HTR-8/SVneo (cell line): ENCODE data around the gene HPS1.

Experiments used
- DNase-seq: peaks from one replicate; pipeline ENCODE4 v3.0.0; 2011; ENCODE audit warnings: low spot score, mixed read lengths; ENCODE audit not compliant: insufficient read length
- FAIRE-seq: peaks from 2 replicates; lab custom pipeline; 2011; peaks lifted over from hg19 to GRCh38; lab: Jason Lieb, UNC

HPS1 gene

GRCh38 chr10:98446661-98447221 lies at the start of gene HPS1:
Gene HPS1, minus strand, starts transcription at chr10:98446935. Its CDS starts 3,695 bp downstream, at chr10:98443240.
- FAIRE-seq (peak; percentile 16), DNase-seq (peak; percentile 77)

GRCh38 chr10:98492763-98493162 lies 46.0 kb upstream of the HPS1 start:
- no peak for DNase-seq
- no peak for FAIRE-seq

GRCh38 chr10:98489561-98490481 lies 43.1 kb upstream of the HPS1 start:
- FAIRE-seq (no peak), DNase-seq (no peak)

GRCh38 chr10:98488669-98489430 lies 42.1 kb upstream of the HPS1 start:
- no peak for DNase-seq
- FAIRE-seq = no peak

- FAIRE-seq (no peak), DNase-seq (no peak)
These were observed 40.9 kb upstream of the HPS1 start for GRCh38 chr10:98487649-98488048.

GRCh38 chr10:98486421-98486820 lies 39.7 kb upstream of the HPS1 start:
- DNase-seq = no peak
- no peak for FAIRE-seq

GRCh38 chr10:98485959-98486358 lies 39.2 kb upstream of the HPS1 start:
- FAIRE-seq (no peak), DNase-seq (no peak)

- DNase-seq (no peak), FAIRE-seq (no peak)
These were observed 36.9 kb upstream of the HPS1 start for GRCh38 chr10:98483658-98484057.

GRCh38 chr10:98482096-98482495 lies 35.4 kb upstream of the HPS1 start:
- no peak for FAIRE-seq

GRCh38 chr10:98481404-98481945 lies 34.7 kb upstream of the HPS1 start:
- no peak for FAIRE-seq
- DNase-seq = no peak

More at GRCh38 chr10:98482096-98482495, 35.4 kb upstream of the HPS1 start:
- no peak for DNase-seq

GRCh38 chr10:98478430-98479222 lies 31.9 kb upstream of the HPS1 start:
- FAIRE-seq (no peak), DNase-seq (no peak)

- DNase-seq (no peak), FAIRE-seq (no peak)
These were observed 31.1 kb upstream of the HPS1 start for GRCh38 chr10:98477861-98478260.

- FAIRE-seq (no peak), DNase-seq (no peak)
These were observed 27.9 kb upstream of the HPS1 start for GRCh38 chr10:98474628-98475027.

GRCh38 chr10:98472196-98472595 lies 25.5 kb upstream of the HPS1 start:
- FAIRE-seq (no peak), DNase-seq (no peak)

- FAIRE-seq = no peak
- no peak for DNase-seq
These were observed 24.1 kb upstream of the HPS1 start for GRCh38 chr10:98470850-98471249.

- DNase-seq (no peak), FAIRE-seq (no peak)
These were observed 22.5 kb upstream of the HPS1 start for GRCh38 chr10:98469001-98469931.

- FAIRE-seq (peak; percentile 58), DNase-seq (peak; percentile 90)
These were observed 21.0 kb upstream of the HPS1 start for GRCh38 chr10:98467506-98468318.
